Measurements from ENCODE around the gene HIP1.
"Not testable (repeated sequence)": the region's sequence is repeated elsewhere in the genome, so short reads cannot be mapped to it uniquely, and the experiment has no call there.

Gene HIP1

DNA sequence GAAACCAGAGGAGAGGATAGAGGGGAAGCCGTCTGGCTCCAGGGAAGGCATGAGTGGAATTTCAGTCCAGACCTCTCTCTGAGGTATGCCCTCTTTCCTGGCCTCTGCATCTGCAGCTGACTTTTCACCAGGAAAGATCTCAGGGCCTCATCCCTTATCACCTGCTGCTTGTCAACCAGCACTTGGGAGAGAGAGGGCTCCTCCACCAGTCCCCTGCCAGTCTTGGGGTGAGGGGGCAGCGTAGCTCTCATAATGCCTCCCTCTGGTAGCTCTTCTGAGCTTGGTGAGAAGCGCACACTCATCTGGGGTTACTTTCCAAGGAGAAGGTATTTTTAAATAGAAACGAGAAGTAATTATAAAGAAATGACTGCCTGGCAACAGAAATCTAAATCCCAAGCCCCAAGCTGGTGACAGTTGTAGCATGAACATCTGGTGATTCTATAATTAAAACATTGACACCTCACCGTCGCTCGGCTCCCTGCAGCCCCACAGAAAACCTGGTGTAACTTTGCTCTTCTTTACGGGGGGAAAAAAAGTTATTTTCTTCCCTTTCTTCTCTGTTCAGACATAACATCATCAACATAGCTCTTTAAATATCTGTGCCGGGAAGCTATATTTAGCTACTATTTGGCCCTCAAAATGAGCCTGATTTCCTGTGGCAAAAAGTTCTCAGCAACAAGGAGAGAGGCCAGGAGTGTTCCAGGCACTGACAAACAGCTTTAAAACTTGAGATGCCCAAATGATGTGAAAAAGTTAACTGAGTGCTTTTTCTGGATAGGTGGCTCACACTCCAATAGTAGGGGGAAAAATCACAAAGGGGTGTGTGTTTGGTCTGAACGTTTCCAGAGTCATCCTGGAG lies 26.9 kb downstream of the HIP1 start:
- H3K36me3 ChIP-seq (ENCODE audit: control insufficient read depth, insufficient read depth, low read length): no peaks in the 10 kb centered on the region
- H3K9ac ChIP-seq (ENCODE audit: low read depth, low read length): no peak overlapping the region
- no peak overlapping the region for H3K4me3 ChIP-seq (ENCODE audit: low read depth, low read length)
- H3K27ac ChIP-seq (ENCODE audit: low read depth, low read length): no peak overlapping the region
- H3K27me3 ChIP-seq (ENCODE audit: control insufficient read depth, insufficient read depth, low read length): no peaks in the 10 kb centered on the region
- H3K9me3 ChIP-seq (ENCODE audit: control insufficient read depth, insufficient read depth, low read length): peaks cover 3% of the 10 kb centered on the region; the same call in 1 of the 2 replicates
- H3K4me1 ChIP-seq (ENCODE audit: control insufficient read depth, insufficient read depth, low read length): no peaks in the 10 kb centered on the region

DNA sequence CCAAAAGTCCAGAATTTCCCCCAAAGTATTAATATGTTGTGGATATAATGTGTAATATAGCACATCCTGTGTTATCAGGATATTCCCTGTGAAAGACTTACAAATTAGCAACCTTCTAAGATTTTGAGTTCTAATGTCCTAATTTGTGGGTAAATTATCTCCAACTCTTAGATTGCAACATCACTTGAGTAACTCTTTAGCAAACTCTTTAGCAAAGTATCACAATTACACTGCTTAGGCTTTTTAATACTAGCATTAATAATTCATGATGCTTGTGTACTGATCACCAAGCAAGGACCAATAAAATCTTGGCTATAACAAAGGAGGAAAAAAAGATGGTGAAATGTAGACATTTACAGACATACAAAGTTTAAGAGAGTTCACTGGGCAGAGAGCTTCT lies 27.7 kb downstream of the HIP1 start:
- Histone ChIP-seq H3K36me3 (ENCODE audit: control insufficient read depth, insufficient read depth, low read length) (no peaks in the 10 kb centered on the region), H3K9ac (ENCODE audit: low read depth, low read length) (no peak overlapping the region), H3K4me3 (ENCODE audit: low read depth, low read length) (no peak overlapping the region), H3K4me1 (ENCODE audit: control insufficient read depth, insufficient read depth, low read length) (no peaks in the 10 kb centered on the region), H3K9me3 (ENCODE audit: control insufficient read depth, insufficient read depth, low read length) (peaks cover 3% of the 10 kb centered on the region; the same call in 1 of the 2 replicates), H3K27ac (ENCODE audit: low read depth, low read length) (no peak overlapping the region), H3K27me3 (ENCODE audit: control insufficient read depth, insufficient read depth, low read length) (no peaks in the 10 kb centered on the region)

GRCh38 chr7:75704928-75705327 lies 33.8 kb downstream of the HIP1 start:
- Histone ChIP-seq H3K9me3 (ENCODE audit: control insufficient read depth, insufficient read depth, low read length) (peaks cover 3% of the 10 kb centered on the region; the same call in 1 of the 2 replicates), H3K9ac (ENCODE audit: low read depth, low read length) (no peak overlapping the region), H3K4me3 (ENCODE audit: low read depth, low read length) (no peak overlapping the region), H3K36me3 (ENCODE audit: control insufficient read depth, insufficient read depth, low read length) (no peaks in the 10 kb centered on the region), H3K27ac (ENCODE audit: low read depth, low read length) (no peak overlapping the region), H3K4me1 (ENCODE audit: control insufficient read depth, insufficient read depth, low read length) (0 out of 2 replicates have a peak, but pooled peaks cover 4% of the 10 kb centered on the region), H3K27me3 (ENCODE audit: control insufficient read depth, insufficient read depth, low read length) (no peaks in the 10 kb centered on the region)

- Histone ChIP-seq H3K27ac (ENCODE audit: low read depth, low read length) (peak overlapping the region; percentile 45), H3K9ac (ENCODE audit: low read depth, low read length) (0 out of 2 replicates have a peak overlapping the region, but pooled peaks have one; percentile 7), H3K9me3 (ENCODE audit: control insufficient read depth, insufficient read depth, low read length) (no peaks in the 10 kb centered on the region), H3K27me3 (ENCODE audit: control insufficient read depth, insufficient read depth, low read length) (no peaks in the 10 kb centered on the region), H3K36me3 (ENCODE audit: control insufficient read depth, insufficient read depth, low read length) (no peaks in the 10 kb centered on the region), H3K4me3 (ENCODE audit: low read depth, low read length) (no peak overlapping the region), H3K4me1 (ENCODE audit: control insufficient read depth, insufficient read depth, low read length) (0 out of 2 replicates have a peak, but pooled peaks cover 4% of the 10 kb centered on the region)
These were observed 36.2 kb downstream of the HIP1 start for GRCh38 chr7:75702515-75702914.

GRCh38 chr7:75699993-75700392 lies 38.7 kb downstream of the HIP1 start:
- H3K27me3 ChIP-seq (ENCODE audit: control insufficient read depth, insufficient read depth, low read length): no peaks in the 10 kb centered on the region
- no peak overlapping the region for H3K9ac ChIP-seq (ENCODE audit: low read depth, low read length)
- no peak overlapping the region for H3K27ac ChIP-seq (ENCODE audit: low read depth, low read length)
- H3K4me3 ChIP-seq (ENCODE audit: low read depth, low read length): no peak overlapping the region
- no peaks in the 10 kb centered on the region for H3K9me3 ChIP-seq (ENCODE audit: control insufficient read depth, insufficient read depth, low read length)
- no peaks in the 10 kb centered on the region for H3K36me3 ChIP-seq (ENCODE audit: control insufficient read depth, insufficient read depth, low read length)
- 0 out of 2 replicates have a peak, but pooled peaks cover 4% of the 10 kb centered on the region for H3K4me1 ChIP-seq (ENCODE audit: control insufficient read depth, insufficient read depth, low read length)

GRCh38 chr7:75698358-75698757 lies 40.4 kb downstream of the HIP1 start:
- H3K27ac ChIP-seq (ENCODE audit: low read depth, low read length): no peak overlapping the region
- no peak overlapping the region for H3K9ac ChIP-seq (ENCODE audit: low read depth, low read length)
- no peaks in the 10 kb centered on the region for H3K27me3 ChIP-seq (ENCODE audit: control insufficient read depth, insufficient read depth, low read length)
- 0 out of 2 replicates have a peak, but pooled peaks cover 4% of the 10 kb centered on the region for H3K4me1 ChIP-seq (ENCODE audit: control insufficient read depth, insufficient read depth, low read length)
- no peaks in the 10 kb centered on the region for H3K9me3 ChIP-seq (ENCODE audit: control insufficient read depth, insufficient read depth, low read length)
- H3K36me3 ChIP-seq (ENCODE audit: control insufficient read depth, insufficient read depth, low read length): no peaks in the 10 kb centered on the region
- no peak overlapping the region for H3K4me3 ChIP-seq (ENCODE audit: low read depth, low read length)

DNA sequence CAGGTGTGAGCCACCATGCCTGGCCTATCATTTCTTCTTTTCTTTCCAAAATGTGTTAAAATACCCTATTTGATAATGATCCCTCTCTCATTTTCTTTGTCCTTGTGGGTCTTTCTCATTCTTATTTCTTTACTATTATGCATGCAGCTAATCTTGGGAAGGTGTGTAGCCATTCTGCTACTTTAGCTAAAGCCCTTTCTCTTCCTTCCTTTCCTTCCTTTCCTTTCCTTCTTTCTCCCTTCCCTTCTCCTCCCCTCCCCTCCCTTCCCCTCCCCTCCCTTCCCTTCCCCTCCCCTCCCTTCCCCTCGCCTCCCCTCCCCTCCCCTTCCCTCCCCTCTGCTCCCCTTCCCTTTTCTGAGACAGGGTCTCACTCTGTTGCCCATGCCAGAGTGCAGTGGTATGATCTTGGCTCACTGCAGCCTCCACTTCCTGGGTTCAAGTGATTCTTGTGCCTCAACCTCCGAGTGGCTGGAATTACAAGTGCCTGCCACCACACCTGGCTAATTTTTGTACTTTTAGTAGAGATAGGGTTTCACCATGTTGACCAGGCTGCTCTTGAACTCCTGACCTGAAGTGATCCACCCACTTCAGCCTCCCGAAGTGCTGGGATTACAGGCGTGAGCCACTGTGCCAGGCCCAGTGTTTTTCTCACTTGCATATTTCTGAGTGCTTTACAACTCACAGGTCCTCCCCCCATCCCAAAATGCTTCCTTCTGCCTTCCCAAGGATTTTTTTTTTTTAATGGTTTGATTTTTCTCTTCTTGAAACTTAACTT lies 42.3 kb downstream of the HIP1 start:
- Histone ChIP-seq H3K27me3 (ENCODE audit: control insufficient read depth, insufficient read depth, low read length) (no peaks in the 10 kb centered on the region), H3K9ac (ENCODE audit: low read depth, low read length) (no peak overlapping the region), H3K4me3 (ENCODE audit: low read depth, low read length) (no peak overlapping the region), H3K27ac (ENCODE audit: low read depth, low read length) (no peak overlapping the region), H3K4me1 (ENCODE audit: control insufficient read depth, insufficient read depth, low read length) (no peaks in the 10 kb centered on the region), H3K9me3 (ENCODE audit: control insufficient read depth, insufficient read depth, low read length) (no peaks in the 10 kb centered on the region), H3K36me3 (ENCODE audit: control insufficient read depth, insufficient read depth, low read length) (no peaks in the 10 kb centered on the region)

- H3K4me3 ChIP-seq (ENCODE audit: low read depth, low read length): no peak overlapping the region
- H3K36me3 ChIP-seq (ENCODE audit: control insufficient read depth, insufficient read depth, low read length): no peaks in the 10 kb centered on the region
- H3K4me1 ChIP-seq (ENCODE audit: control insufficient read depth, insufficient read depth, low read length): no peaks in the 10 kb centered on the region
- H3K9me3 ChIP-seq (ENCODE audit: control insufficient read depth, insufficient read depth, low read length): no peaks in the 10 kb centered on the region
- H3K27ac ChIP-seq (ENCODE audit: low read depth, low read length): no peak overlapping the region
- no peaks in the 10 kb centered on the region for H3K27me3 ChIP-seq (ENCODE audit: control insufficient read depth, insufficient read depth, low read length)
- no peak overlapping the region for H3K9ac ChIP-seq (ENCODE audit: low read depth, low read length)
These were observed 43.9 kb downstream of the HIP1 start for GRCh38 chr7:75694638-75695399.

DNA sequence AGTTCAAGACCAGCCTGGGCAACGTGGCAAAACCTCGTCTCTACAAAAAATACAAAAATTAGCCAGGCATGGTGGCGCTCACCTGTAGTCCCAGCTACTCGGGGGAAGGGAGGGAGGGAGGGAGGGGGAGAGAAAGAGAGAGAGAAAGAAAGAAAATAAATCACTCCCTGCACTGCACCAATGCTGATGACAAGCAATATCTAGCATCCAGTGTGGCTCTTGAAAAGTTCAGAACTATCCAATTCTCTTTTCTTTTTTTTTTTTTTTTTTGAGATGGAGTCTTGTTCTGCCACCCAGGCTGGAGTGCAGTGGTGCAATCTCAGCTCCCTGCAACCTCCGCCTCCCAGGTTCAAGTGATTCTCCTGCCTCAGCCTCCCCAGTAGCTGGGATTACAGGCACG lies 45.1 kb downstream of the HIP1 start:
- not testable (repeated sequence) for H3K4me3 ChIP-seq (ENCODE audit: low read depth, low read length); H3K27me3 ChIP-seq (ENCODE audit: control insufficient read depth, insufficient read depth, low read length); H3K36me3 ChIP-seq (ENCODE audit: control insufficient read depth, insufficient read depth, low read length); H3K9ac ChIP-seq (ENCODE audit: low read depth, low read length); H3K27ac ChIP-seq (ENCODE audit: low read depth, low read length); H3K4me1 ChIP-seq (ENCODE audit: control insufficient read depth, insufficient read depth, low read length); H3K9me3 ChIP-seq (ENCODE audit: control insufficient read depth, insufficient read depth, low read length)

DNA sequence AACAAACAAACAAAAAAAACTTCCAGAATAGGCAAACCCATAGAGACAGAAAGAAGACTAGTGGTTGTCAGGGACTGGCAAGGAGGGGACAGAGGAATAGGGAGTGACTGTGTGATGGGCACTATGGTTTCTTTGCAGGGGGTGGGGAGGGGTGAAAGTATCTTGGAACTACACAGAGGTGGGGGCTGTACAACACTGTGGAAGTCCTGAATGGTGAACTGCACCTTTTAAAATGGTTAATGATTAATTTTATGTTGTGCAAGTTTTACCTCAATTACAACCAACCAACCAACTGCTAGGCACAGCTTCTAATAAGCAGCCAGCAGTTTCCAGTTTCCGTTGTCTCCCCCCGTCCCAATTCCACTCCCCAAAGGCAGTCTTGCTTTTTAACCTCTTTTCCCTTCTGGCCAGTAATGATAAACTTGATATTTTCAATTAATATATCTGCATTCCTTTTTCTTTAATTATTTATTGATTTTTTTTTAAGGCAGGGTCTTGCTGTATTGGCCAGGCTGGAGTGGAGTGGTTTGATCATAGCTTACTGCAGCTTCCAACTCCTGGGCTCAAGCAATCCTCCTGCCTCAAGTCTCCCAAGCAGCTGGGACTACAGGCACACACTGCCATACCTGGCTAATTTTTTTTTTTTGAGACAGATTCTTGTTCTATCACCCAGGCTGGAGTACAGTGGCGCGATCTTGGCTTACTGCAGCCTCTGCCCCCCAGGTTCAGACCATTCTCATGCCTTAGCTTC lies 46.8 kb downstream of the HIP1 start:
- Histone ChIP-seq H3K4me3 (ENCODE audit: low read depth, low read length) (no peak overlapping the region), H3K36me3 (ENCODE audit: control insufficient read depth, insufficient read depth, low read length) (no peaks in the 10 kb centered on the region), H3K27ac (ENCODE audit: low read depth, low read length) (no peak overlapping the region), H3K9ac (ENCODE audit: low read depth, low read length) (no peak overlapping the region), H3K4me1 (ENCODE audit: control insufficient read depth, insufficient read depth, low read length) (no peaks in the 10 kb centered on the region), H3K9me3 (ENCODE audit: control insufficient read depth, insufficient read depth, low read length) (no peaks in the 10 kb centered on the region), H3K27me3 (ENCODE audit: control insufficient read depth, insufficient read depth, low read length) (no peaks in the 10 kb centered on the region)
